COR-L47 (cell line): ENCODE results near the gene SPATA24.
"Not testable (repeated sequence)": the region's sequence is repeated elsewhere in the genome, so short reads cannot be mapped to it uniquely, and the experiment has no call there.

Source experiments
- DNase-seq: peaks from one replicate; lab custom pipeline; 2025; lab: John Stamatoyannopoulos, UW

SPATA24 gene

GRCh38 chr5:139403787-139404483, at the start of gene SPATA24:
SPATA24 (minus strand) TSS chr5:139404089; CDS start chr5:139404060, 29 bp downstream.
- peak; percentile 98 for DNase-seq

- no peak for DNase-seq
These were observed 48.2 kb upstream of the SPATA24 start for GRCh38 chr5:139451878-139452660.

- no peak for DNase-seq
These were observed 47.3 kb upstream of the SPATA24 start for GRCh38 chr5:139451176-139451575.

- DNase-seq, result no peak
These were observed 43.3 kb upstream of the SPATA24 start for GRCh38 chr5:139446956-139447779.

GRCh38 chr5:139445325-139446170, 41.7 kb upstream of the SPATA24 start:
- no peak for DNase-seq

- DNase-seq, result no peak
These were observed 40.1 kb upstream of the SPATA24 start for GRCh38 chr5:139443831-139444453.

- DNase-seq, result not testable (repeated sequence)
These were observed 36.5 kb upstream of the SPATA24 start for GRCh38 chr5:139440416-139440815.

GRCh38 chr5:139439013-139439903, 35.4 kb upstream of the SPATA24 start, which contains the start of gene DNAJC18:
DNAJC18 (minus strand) TSS chr5:139439525; CDS start chr5:139439445, 80 bp downstream.
- DNase-seq, result peak; percentile 93

- DNase-seq, result no peak
These were observed 34.8 kb upstream of the SPATA24 start for GRCh38 chr5:139438707-139439012.

GRCh38 chr5:139435676-139436075, 31.8 kb upstream of the SPATA24 start:
- DNase-seq, result no peak

GRCh38 chr5:139431706-139432105, 27.8 kb upstream of the SPATA24 start:
- DNase-seq, result no peak

- DNase-seq, result no peak
These were observed 26.1 kb upstream of the SPATA24 start for GRCh38 chr5:139430015-139430414.

GRCh38 chr5:139426203-139426885, 22.5 kb upstream of the SPATA24 start:
- DNase-seq, result no peak

GRCh38 chr5:139425497-139425896, 21.6 kb upstream of the SPATA24 start:
- DNase-seq, result no peak

- DNase-seq, result peak; percentile 42
These were observed 18.5 kb upstream of the SPATA24 start for GRCh38 chr5:139422307-139422893.

GRCh38 chr5:139419226-139420192, 15.6 kb upstream of the SPATA24 start:
- DNase-seq, result no peak

- no peak for DNase-seq
These were observed 14.9 kb upstream of the SPATA24 start for GRCh38 chr5:139418793-139419192.

GRCh38 chr5:139417214-139417613, 13.3 kb upstream of the SPATA24 start:
- no peak for DNase-seq
